ENCODE results near the gene RHCG.

RHCG gene

GRCh38 chr15:89490081-89490813 lies 6.1 kb downstream of the RHCG start:
- H3K9me3 ChIP-seq (ENCODE audit: low read length), result no peaks in the 10 kb centered on the region

GRCh38 chr15:89489376-89489775 lies 7.0 kb downstream of the RHCG start:
- no peak overlapping the region for H3K9ac ChIP-seq (ENCODE audit: low read length)
- peaks cover 0 to 36% of the 10 kb centered on the region in 2 donors for H3K27me3 ChIP-seq (ENCODE audit: control insufficient read depth in 1 of 2, insufficient read depth in 2 of 2, low read length in 2 of 2)
- H3K4me3 ChIP-seq (ENCODE audit: low read depth in 1 of 2, low read length in 2 of 2), result no peak overlapping the region
- H3K36me3 ChIP-seq (ENCODE audit: insufficient read depth, low read length), result no peaks in the 10 kb centered on the region
- H3K9me3 ChIP-seq (ENCODE audit: low read length), result no peaks in the 10 kb centered on the region
- no peaks in the 10 kb centered on the region for H3K4me1 ChIP-seq (ENCODE audit: insufficient read depth, low read length)
- no peak overlapping the region for H3K27ac ChIP-seq (ENCODE audit: low read depth, low read length)

More at GRCh38 chr15:89490081-89490813, 6.1 kb downstream of the RHCG start:
- Histone ChIP-seq H3K9ac (ENCODE audit: low read length) (no peak overlapping the region), H3K36me3 (ENCODE audit: insufficient read depth, low read length) (no peaks in the 10 kb centered on the region), H3K27me3 (ENCODE audit: control insufficient read depth in 1 of 2, insufficient read depth in 2 of 2, low read length in 2 of 2) (peaks cover 0 to 41% of the 10 kb centered on the region in 2 donors), H3K4me3 (ENCODE audit: low read depth in 1 of 2, low read length in 2 of 2) (no peak overlapping the region), H3K4me1 (ENCODE audit: insufficient read depth, low read length) (no peaks in the 10 kb centered on the region), H3K27ac (ENCODE audit: low read depth, low read length) (no peak overlapping the region)

GRCh38 chr15:89487791-89488190 lies 8.6 kb downstream of the RHCG start:
- Histone ChIP-seq H3K9me3 (ENCODE audit: low read length) (no peaks in the 10 kb centered on the region), H3K4me3 (ENCODE audit: low read depth in 1 of 2, low read length in 2 of 2) (no peak overlapping the region), H3K4me1 (ENCODE audit: insufficient read depth, low read length) (no peaks in the 10 kb centered on the region), H3K27ac (ENCODE audit: low read depth, low read length) (no peak overlapping the region), H3K36me3 (ENCODE audit: insufficient read depth, low read length) (no peaks in the 10 kb centered on the region), H3K27me3 (ENCODE audit: control insufficient read depth in 1 of 2, insufficient read depth in 2 of 2, low read length in 2 of 2) (peaks cover 0 to 24% of the 10 kb centered on the region in 2 donors), H3K9ac (ENCODE audit: low read length) (no peak overlapping the region)

- Histone ChIP-seq H3K36me3 (ENCODE audit: insufficient read depth, low read length) (no peaks in the 10 kb centered on the region), H3K4me3 (ENCODE audit: low read depth in 1 of 2, low read length in 2 of 2) (no peak overlapping the region), H3K27me3 (ENCODE audit: control insufficient read depth in 1 of 2, insufficient read depth in 2 of 2, low read length in 2 of 2) (peaks cover 0 to 24% of the 10 kb centered on the region in 2 donors), H3K9ac (ENCODE audit: low read length) (no peak overlapping the region), H3K4me1 (ENCODE audit: insufficient read depth, low read length) (no peaks in the 10 kb centered on the region), H3K9me3 (ENCODE audit: low read length) (no peaks in the 10 kb centered on the region), H3K27ac (ENCODE audit: low read depth, low read length) (no peak overlapping the region)
Measured at GRCh38 chr15:89486726-89487050, 9.7 kb downstream of the RHCG start.

- Histone ChIP-seq H3K4me3 (ENCODE audit: low read depth in 1 of 2, low read length in 2 of 2) (no peak overlapping the region), H3K27ac (ENCODE audit: low read depth, low read length) (no peak overlapping the region), H3K4me1 (ENCODE audit: insufficient read depth, low read length) (no peaks in the 10 kb centered on the region), H3K9ac (ENCODE audit: low read length) (no peak overlapping the region), H3K27me3 (ENCODE audit: control insufficient read depth in 1 of 2, insufficient read depth in 2 of 2, low read length in 2 of 2) (peaks cover 0 to 22% of the 10 kb centered on the region in 2 donors), H3K9me3 (ENCODE audit: low read length) (no peaks in the 10 kb centered on the region), H3K36me3 (ENCODE audit: insufficient read depth, low read length) (no peaks in the 10 kb centered on the region)
Measured at GRCh38 chr15:89483079-89483478, 13.3 kb downstream of the RHCG start.

GRCh38 chr15:89482139-89482538 lies 14.2 kb downstream of the RHCG start:
- Histone ChIP-seq H3K27me3 (ENCODE audit: control insufficient read depth in 1 of 2, insufficient read depth in 2 of 2, low read length in 2 of 2) (peaks cover 0 to 20% of the 10 kb centered on the region in 2 donors), H3K36me3 (ENCODE audit: insufficient read depth, low read length) (no peaks in the 10 kb centered on the region), H3K4me3 (ENCODE audit: low read depth in 1 of 2, low read length in 2 of 2) (no peak overlapping the region)

GRCh38 chr15:89480505-89480904 lies 15.9 kb downstream of the RHCG start:
- Histone ChIP-seq H3K27ac (ENCODE audit: low read depth, low read length) (no peak overlapping the region), H3K27me3 (ENCODE audit: control insufficient read depth in 1 of 2, insufficient read depth in 2 of 2, low read length in 2 of 2) (peaks cover 0 to 8% of the 10 kb centered on the region in 2 donors), H3K4me1 (ENCODE audit: insufficient read depth, low read length) (no peaks in the 10 kb centered on the region), H3K9ac (ENCODE audit: low read length) (no peak overlapping the region), H3K36me3 (ENCODE audit: insufficient read depth, low read length) (no peaks in the 10 kb centered on the region), H3K9me3 (ENCODE audit: low read length) (no peaks in the 10 kb centered on the region), H3K4me3 (ENCODE audit: low read depth in 1 of 2, low read length in 2 of 2) (no peak overlapping the region)

More at GRCh38 chr15:89482139-89482538, 14.2 kb downstream of the RHCG start:
- Histone ChIP-seq H3K4me1 (ENCODE audit: insufficient read depth, low read length) (no peaks in the 10 kb centered on the region), H3K27ac (ENCODE audit: low read depth, low read length) (no peak overlapping the region), H3K9me3 (ENCODE audit: low read length) (no peaks in the 10 kb centered on the region), H3K9ac (ENCODE audit: low read length) (no peak overlapping the region)

GRCh38 chr15:89479173-89479572 lies 17.2 kb downstream of the RHCG start:
- H3K36me3 ChIP-seq (ENCODE audit: insufficient read depth, low read length), result no peaks in the 10 kb centered on the region
- peaks cover 0 to 8% of the 10 kb centered on the region in 2 donors for H3K27me3 ChIP-seq (ENCODE audit: control insufficient read depth in 1 of 2, insufficient read depth in 2 of 2, low read length in 2 of 2)
- H3K4me1 ChIP-seq (ENCODE audit: insufficient read depth, low read length), result no peaks in the 10 kb centered on the region
- H3K27ac ChIP-seq (ENCODE audit: low read depth, low read length), result no peak overlapping the region
- H3K9me3 ChIP-seq (ENCODE audit: low read length), result no peaks in the 10 kb centered on the region
- H3K4me3 ChIP-seq (ENCODE audit: low read depth in 1 of 2, low read length in 2 of 2), result no peak overlapping the region
- no peak overlapping the region for H3K9ac ChIP-seq (ENCODE audit: low read length)

- Histone ChIP-seq H3K4me1 (ENCODE audit: insufficient read depth, low read length) (no peaks in the 10 kb centered on the region), H3K27me3 (ENCODE audit: control insufficient read depth in 1 of 2, insufficient read depth in 2 of 2, low read length in 2 of 2) (peaks cover 5 to 8% of the 10 kb centered on the region in 2 donors), H3K9me3 (ENCODE audit: low read length) (no peaks in the 10 kb centered on the region), H3K27ac (ENCODE audit: low read depth, low read length) (no peak overlapping the region), H3K36me3 (ENCODE audit: insufficient read depth, low read length) (no peaks in the 10 kb centered on the region), H3K4me3 (ENCODE audit: low read depth in 1 of 2, low read length in 2 of 2) (no peak overlapping the region), H3K9ac (ENCODE audit: low read length) (no peak overlapping the region)
Measured at GRCh38 chr15:89477411-89478242, 18.8 kb downstream of the RHCG start.

GRCh38 chr15:89475661-89476060 lies 20.7 kb downstream of the RHCG start:
- Histone ChIP-seq H3K4me1 (ENCODE audit: insufficient read depth, low read length) (no peaks in the 10 kb centered on the region), H3K9ac (ENCODE audit: low read length) (no peak overlapping the region), H3K27me3 (ENCODE audit: control insufficient read depth in 1 of 2, insufficient read depth in 2 of 2, low read length in 2 of 2) (peaks cover 5 to 14% of the 10 kb centered on the region in 2 donors), H3K4me3 (ENCODE audit: low read depth in 1 of 2, low read length in 2 of 2) (no peak overlapping the region), H3K27ac (ENCODE audit: low read depth, low read length) (no peak overlapping the region), H3K36me3 (ENCODE audit: insufficient read depth, low read length) (no peaks in the 10 kb centered on the region), H3K9me3 (ENCODE audit: low read length) (no peaks in the 10 kb centered on the region)

GRCh38 chr15:89472785-89473256 lies 23.6 kb downstream of the RHCG start:
- Histone ChIP-seq H3K9me3 (ENCODE audit: low read length) (no peaks in the 10 kb centered on the region), H3K27ac (ENCODE audit: low read depth, low read length) (no peak overlapping the region), H3K36me3 (ENCODE audit: insufficient read depth, low read length) (no peaks in the 10 kb centered on the region), H3K4me3 (ENCODE audit: low read depth in 1 of 2, low read length in 2 of 2) (no peak overlapping the region), H3K27me3 (ENCODE audit: control insufficient read depth in 1 of 2, insufficient read depth in 2 of 2, low read length in 2 of 2) (peaks cover 5 to 12% of the 10 kb centered on the region in 2 donors), H3K9ac (ENCODE audit: low read length) (no peak overlapping the region), H3K4me1 (ENCODE audit: insufficient read depth, low read length) (no peaks in the 10 kb centered on the region)

Measured in muscle layer of colon (tissue), 2 donors.